ENCODE measurements around the gene LY6G5B.

LY6G5B gene

GRCh38 chr6:31669676-31670075, at the start of gene LY6G5B:
Gene LY6G5B (plus strand): TSS chr6:31669976. CDS start chr6:31670951, 975 bp downstream.
- no peak for DNase-seq

GRCh38 chr6:31620586-31621319, 49.0 kb upstream of the LY6G5B start, which contains the start of gene PRRC2A:
Gene PRRC2A (plus strand): TSS chr6:31620715. CDS start chr6:31622790, 2,075 bp downstream.
- no peak for DNase-seq

- DNase-seq, result no peak
Observed at GRCh38 chr6:31621320-31621939, 48.3 kb upstream of the LY6G5B start.

GRCh38 chr6:31621991-31622390, 47.8 kb upstream of the LY6G5B start:
- no peak for DNase-seq

GRCh38 chr6:31622684-31623091, 47.1 kb upstream of the LY6G5B start:
- DNase-seq, result no peak

- no peak for DNase-seq
Observed at GRCh38 chr6:31624070-31624469, 45.7 kb upstream of the LY6G5B start.

- no peak for DNase-seq
Observed at GRCh38 chr6:31626952-31627351, 42.8 kb upstream of the LY6G5B start.

- no peak for DNase-seq
Observed at GRCh38 chr6:31627690-31628287, 42.0 kb upstream of the LY6G5B start.

- DNase-seq, result no peak
Observed at GRCh38 chr6:31629014-31629413, 40.8 kb upstream of the LY6G5B start.

GRCh38 chr6:31630177-31630934, 39.4 kb upstream of the LY6G5B start:
- DNase-seq, result no peak

- DNase-seq, result no peak
Observed at GRCh38 chr6:31631209-31631608, 38.6 kb upstream of the LY6G5B start.

- no peak for DNase-seq
Observed at GRCh38 chr6:31631681-31632278, 38.0 kb upstream of the LY6G5B start.

GRCh38 chr6:31632279-31632946, 37.4 kb upstream of the LY6G5B start:
- no peak for DNase-seq

- DNase-seq, result no peak
Observed at GRCh38 chr6:31633447-31633846, 36.3 kb upstream of the LY6G5B start.

- DNase-seq, result no peak
Observed at GRCh38 chr6:31634131-31634530, 35.6 kb upstream of the LY6G5B start.

GRCh38 chr6:31634969-31635575, 34.7 kb upstream of the LY6G5B start:
- DNase-seq, result no peak

- no peak for DNase-seq
Observed at GRCh38 chr6:31636698-31637596, 32.8 kb upstream of the LY6G5B start.

- DNase-seq, result no peak
Observed at GRCh38 chr6:31639043-31639442, 30.7 kb upstream of the LY6G5B start.

- no peak for DNase-seq
Observed at GRCh38 chr6:31639449-31639861, 30.3 kb upstream of the LY6G5B start.

GRCh38 chr6:31640612-31641011, 29.2 kb upstream of the LY6G5B start:
- no peak for DNase-seq

- DNase-seq, result no peak
Observed at GRCh38 chr6:31641370-31641769, 28.4 kb upstream of the LY6G5B start.

All from RPMI8226 (cell line).